HEK293 (cell line): ENCODE results near the gene RAD21L1.

Source experiments
- CTCF ChIA-PET: fragments of 350-600 bp; formaldehyde crosslinking; extraction: SDS; loops from one replicate; lab custom pipeline; 2021; ENCODE audit warnings: antibody characterized with exemption; lab: Yijun Ruan, JAX
- POLR2A ChIA-PET: fragments of 300-600 bp; formaldehyde crosslinking; extraction: SDS; loops from one replicate; lab custom pipeline; 2020; ENCODE audit warnings: antibody characterized with exemption, inconsistent platforms; lab: Yijun Ruan, JAX
- H3K27ac ChIP-seq: fragments of 200-500 bp; sonication (Bioruptor generic); 2 replicates; pipeline ENCODE4 v1.5.1; 2014; ENCODE audit warnings: low read depth, low read length, control low read depth, inconsistent platforms; ENCODE audit errors: extremely low read depth
- H3K36me3 ChIP-seq, 2 experiments: fragments of 200-500 bp in 1 of 2; sonication (Bioruptor generic) in 1 of 2; 1 replicate in 1 of 2; 2 replicates in 1 of 2; pipeline ENCODE4 v1.5.1; 2014 to 2017; ENCODE audit warnings: inconsistent platforms in 2 of 2, low read length in 2 of 2; ENCODE audit not compliant: control insufficient read depth in 2 of 2, insufficient read depth in 1 of 2
- H3K4me1 ChIP-seq: fragments of 200-500 bp; sonication (Bioruptor generic); 2 replicates; pipeline ENCODE4 v1.5.1; 2014; ENCODE audit warnings: mild to moderate bottlenecking, low read length, inconsistent platforms; ENCODE audit not compliant: control insufficient read depth, insufficient read depth
- H3K4me3 ChIP-seq: 2 replicates; pipeline ENCODE4 v1.5.1; 2011; ENCODE audit warnings: low read depth, mild to moderate bottlenecking, control low read depth, low read length, moderate library complexity
- H3K9me3 ChIP-seq: fragments of 200-500 bp; sonication (Bioruptor generic); 2 replicates; pipeline ENCODE4 v1.5.1; 2014; ENCODE audit warnings: low read depth, low read length, inconsistent platforms; ENCODE audit not compliant: control insufficient read depth, insufficient read depth
- BCL11B ChIP-seq: fragments of 450-650 bp; formaldehyde crosslinking; IDR thresholded peaks from 2 replicates; pipeline ENCODE4 v1.5.1; 2016; ENCODE audit warnings: low read depth, missing biosample characterization, missing genetic modification characterization
- MYNN ChIP-seq: fragments of 450-650 bp; formaldehyde crosslinking; IDR thresholded peaks from 2 replicates; pipeline ENCODE4 v1.5.1; 2016; ENCODE audit warnings: missing biosample characterization, missing genetic modification characterization, borderline replicate concordance
- PRDM4 ChIP-seq: fragments of 450-650 bp; formaldehyde crosslinking; IDR thresholded peaks from 2 replicates; pipeline ENCODE4 v1.5.1; 2017; ENCODE audit warnings: missing biosample characterization, missing genetic modification characterization
- RBAK ChIP-seq: fragments of 450-650 bp; formaldehyde crosslinking; IDR thresholded peaks from 2 replicates; pipeline ENCODE4 v1.5.1; 2016; ENCODE audit warnings: missing biosample characterization, missing genetic modification characterization
- WT1 ChIP-seq: fragments of 450-650 bp; formaldehyde crosslinking; IDR thresholded peaks from 2 replicates; pipeline ENCODE4 v1.5.1; 2016; ENCODE audit warnings: missing biosample characterization, missing genetic modification characterization
- ZNF112 ChIP-seq: fragments of 450-650 bp; formaldehyde crosslinking; IDR thresholded peaks from 2 replicates; pipeline ENCODE4 v1.5.0; 2017; ENCODE audit warnings: missing biosample characterization, missing genetic modification characterization
- ZNF138 ChIP-seq: fragments of 450-650 bp; formaldehyde crosslinking; IDR thresholded peaks from 2 replicates; pipeline ENCODE4 v1.5.1; 2016; ENCODE audit warnings: missing biosample characterization, missing genetic modification characterization, borderline replicate concordance
- ZNF2 ChIP-seq: fragments of 450-650 bp; formaldehyde crosslinking; IDR thresholded peaks from 2 replicates; pipeline ENCODE4 v1.5.1; 2016; ENCODE audit warnings: missing biosample characterization, missing genetic modification characterization
- ZNF335 ChIP-seq: fragments of 450-650 bp; formaldehyde crosslinking; conservative IDR thresholded peaks from 2 replicates; pipeline ENCODE4 v1.5.1; 2016; ENCODE audit warnings: missing biosample characterization, missing genetic modification characterization
- ZNF423 ChIP-seq: fragments of 450-650 bp; formaldehyde crosslinking; IDR thresholded peaks from 2 replicates; pipeline ENCODE4 v1.5.1; 2016; ENCODE audit warnings: missing biosample characterization, missing genetic modification characterization
- ZNF488 ChIP-seq: fragments of 450-650 bp; formaldehyde crosslinking; IDR thresholded peaks from 2 replicates; pipeline ENCODE4 v1.5.1; 2016; ENCODE audit warnings: missing biosample characterization, missing genetic modification characterization
- ZNF530 ChIP-seq: fragments of 450-650 bp; formaldehyde crosslinking; IDR thresholded peaks from 2 replicates; pipeline ENCODE4 v1.5.1; 2016; ENCODE audit warnings: low read depth, missing biosample characterization, missing genetic modification characterization
- ZNF596 ChIP-seq: fragments of 450-650 bp; IDR thresholded peaks from 2 replicates; pipeline ENCODE4 v1.5.0; 2018; ENCODE audit warnings: missing biosample characterization, mild to moderate bottlenecking, missing genetic modification characterization, moderate library complexity
- ZNF664 ChIP-seq: fragments of 450-650 bp; formaldehyde crosslinking; IDR thresholded peaks from 2 replicates; pipeline ENCODE4 v1.5.1; 2016; ENCODE audit warnings: missing biosample characterization, missing genetic modification characterization
- ZNF677 ChIP-seq: fragments of 450-650 bp; IDR thresholded peaks from 2 replicates; pipeline ENCODE4 v1.5.0; 2018; ENCODE audit warnings: missing biosample characterization, mild to moderate bottlenecking, missing genetic modification characterization, moderate library complexity
- ZNF76 ChIP-seq: fragments of 450-650 bp; formaldehyde crosslinking; IDR thresholded peaks from 2 replicates; pipeline ENCODE4; 2016; ENCODE audit warnings: low read depth, missing biosample characterization, missing genetic modification characterization, borderline replicate concordance
- ZNF776 ChIP-seq: fragments of 450-650 bp; formaldehyde crosslinking; IDR thresholded peaks from 2 replicates; pipeline ENCODE4 v1.5.0; 2017; ENCODE audit warnings: missing biosample characterization, missing genetic modification characterization, borderline replicate concordance
- ZNF777 ChIP-seq: fragments of 450-650 bp; formaldehyde crosslinking; IDR thresholded peaks from 2 replicates; pipeline ENCODE4 v1.5.1; 2017; ENCODE audit warnings: missing biosample characterization, missing genetic modification characterization, borderline replicate concordance
- TF ChIP-seq, protein P1 (sequence below): fragments of 450-650 bp; formaldehyde crosslinking; IDR thresholded peaks from 2 replicates; pipeline ENCODE4 v1.5.1; 2017; ENCODE audit warnings: missing biosample characterization, mild to moderate bottlenecking, missing genetic modification characterization, moderate library complexity
- TF ChIP-seq, protein P2 (sequence below): fragments of 450-650 bp; formaldehyde crosslinking; IDR thresholded peaks from 2 replicates; pipeline ENCODE4 v1.5.1; 2016; ENCODE audit warnings: missing biosample characterization, missing genetic modification characterization
- TF ChIP-seq, protein P3 (sequence below): fragments of 450-650 bp; formaldehyde crosslinking; IDR thresholded peaks from 2 replicates; pipeline ENCODE4 v1.5.1; 2016; ENCODE audit warnings: missing biosample characterization, missing genetic modification characterization

RAD21L1 gene

DNA sequence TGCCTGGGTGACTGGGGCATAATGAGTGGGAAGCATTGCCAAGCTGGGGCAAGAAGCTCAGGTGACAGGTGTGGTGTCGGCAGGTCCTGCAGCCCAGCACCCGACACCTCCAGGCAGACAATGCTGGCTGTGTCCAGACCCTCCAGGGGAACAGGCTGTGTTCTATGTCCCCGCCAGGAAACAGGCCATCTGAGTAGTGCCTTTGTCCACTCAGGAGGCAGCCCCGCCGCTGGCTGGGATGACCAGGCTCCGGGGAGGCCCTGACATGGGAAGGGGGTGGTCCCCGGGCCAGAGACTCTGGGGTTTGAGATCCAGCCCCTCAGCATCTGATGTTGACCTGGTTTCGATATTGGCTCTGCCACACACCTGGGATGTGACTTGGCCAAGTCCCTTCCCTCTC is 68.7 kb downstream of the RAD21L1 start:
- CTCF ChIA-PET: no interaction called here
- no peak for TF ChIP-seq ZNF2 (tag by site-specific recombination)
- TF ChIP-seq RBAK (tag by site-specific recombination): no peak
- TF ChIP-seq, protein P1, sequence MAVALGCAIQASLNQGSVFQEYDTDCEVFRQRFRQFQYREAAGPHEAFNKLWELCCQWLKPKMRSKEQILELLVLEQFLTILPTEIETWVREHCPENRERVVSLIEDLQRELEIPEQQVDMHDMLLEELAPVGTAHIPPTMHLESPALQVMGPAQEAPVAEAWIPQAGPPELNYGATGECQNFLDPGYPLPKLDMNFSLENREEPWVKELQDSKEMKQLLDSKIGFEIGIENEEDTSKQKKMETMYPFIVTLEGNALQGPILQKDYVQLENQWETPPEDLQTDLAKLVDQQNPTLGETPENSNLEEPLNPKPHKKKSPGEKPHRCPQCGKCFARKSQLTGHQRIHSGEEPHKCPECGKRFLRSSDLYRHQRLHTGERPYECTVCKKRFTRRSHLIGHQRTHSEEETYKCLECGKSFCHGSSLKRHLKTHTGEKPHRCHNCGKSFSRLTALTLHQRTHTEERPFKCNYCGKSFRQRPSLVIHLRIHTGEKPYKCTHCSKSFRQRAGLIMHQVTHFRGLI: no peak
- no peak for TF ChIP-seq ZNF776 (tag by site-specific recombination)
- TF ChIP-seq ZNF530 (tag by site-specific recombination): no peak
- TF ChIP-seq ZNF76 (tag by site-specific recombination): no peak
- TF ChIP-seq BCL11B (tag by site-specific recombination): no peak
- no peak for TF ChIP-seq ZNF112 (tag by site-specific recombination)
- TF ChIP-seq ZNF423: no peak
- TF ChIP-seq, all 188 proteins: peak for 0
- Histone ChIP-seq H3K4me1 (no peaks in the 10 kb centered on the region), H3K27ac (no peak overlapping the region), H3K36me3 (peaks cover 0 to 5% of the 10 kb centered on the region in 2 experiments; a peak in 1 of 3 replicates), H3K4me3 (no peak overlapping the region), H3K9me3 (no peaks in the 10 kb centered on the region)
- POLR2A ChIA-PET: no interaction called here

DNA sequence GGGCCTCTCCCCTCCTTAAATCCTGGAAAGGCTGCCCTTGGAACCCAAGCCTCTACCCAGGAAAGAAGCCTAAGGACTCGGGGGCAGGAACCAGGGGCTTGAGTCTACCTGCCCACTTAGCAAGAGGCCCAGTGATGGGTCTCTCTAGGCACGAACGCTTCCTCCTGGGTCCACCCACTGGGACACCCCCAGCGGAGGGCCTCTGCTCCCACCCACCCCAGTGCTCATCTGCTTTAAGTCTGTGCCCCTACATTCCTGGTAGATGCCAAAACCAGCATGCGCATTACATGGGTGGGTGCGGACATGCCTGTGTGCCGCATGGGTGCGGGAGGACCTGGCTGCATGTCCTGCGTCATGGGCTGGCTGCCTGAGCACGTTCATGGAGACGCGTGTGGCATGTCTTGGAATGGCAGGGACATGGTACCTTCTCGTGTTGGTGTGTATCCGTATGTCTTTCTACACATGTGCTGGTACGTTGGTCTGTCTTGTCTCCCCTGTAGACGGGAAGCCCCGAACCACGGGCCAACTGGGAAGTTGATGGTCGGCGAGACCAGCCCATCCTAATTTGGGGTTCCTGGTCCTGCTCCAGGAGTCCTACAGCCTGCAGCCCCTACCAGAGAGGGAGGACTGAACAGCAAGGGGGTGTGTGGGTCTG is 69.6 kb downstream of the RAD21L1 start:
- ChIA-PET CTCF (no interaction called here), POLR2A (no interaction called here)
- Histone ChIP-seq H3K9me3 (no peaks in the 10 kb centered on the region), H3K4me1 (no peaks in the 10 kb centered on the region), H3K27ac (no peak overlapping the region), H3K4me3 (no peak overlapping the region), H3K36me3 (peaks cover 0 to 10% of the 10 kb centered on the region in 2 experiments; a peak in 1 of 3 replicates)
- no peak for TF ChIP-seq ZNF777
- TF ChIP-seq, protein P2, sequence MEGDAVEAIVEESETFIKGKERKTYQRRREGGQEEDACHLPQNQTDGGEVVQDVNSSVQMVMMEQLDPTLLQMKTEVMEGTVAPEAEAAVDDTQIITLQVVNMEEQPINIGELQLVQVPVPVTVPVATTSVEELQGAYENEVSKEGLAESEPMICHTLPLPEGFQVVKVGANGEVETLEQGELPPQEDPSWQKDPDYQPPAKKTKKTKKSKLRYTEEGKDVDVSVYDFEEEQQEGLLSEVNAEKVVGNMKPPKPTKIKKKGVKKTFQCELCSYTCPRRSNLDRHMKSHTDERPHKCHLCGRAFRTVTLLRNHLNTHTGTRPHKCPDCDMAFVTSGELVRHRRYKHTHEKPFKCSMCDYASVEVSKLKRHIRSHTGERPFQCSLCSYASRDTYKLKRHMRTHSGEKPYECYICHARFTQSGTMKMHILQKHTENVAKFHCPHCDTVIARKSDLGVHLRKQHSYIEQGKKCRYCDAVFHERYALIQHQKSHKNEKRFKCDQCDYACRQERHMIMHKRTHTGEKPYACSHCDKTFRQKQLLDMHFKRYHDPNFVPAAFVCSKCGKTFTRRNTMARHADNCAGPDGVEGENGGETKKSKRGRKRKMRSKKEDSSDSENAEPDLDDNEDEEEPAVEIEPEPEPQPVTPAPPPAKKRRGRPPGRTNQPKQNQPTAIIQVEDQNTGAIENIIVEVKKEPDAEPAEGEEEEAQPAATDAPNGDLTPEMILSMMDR (tag by site-specific recombination): no peak
- no peak for TF ChIP-seq ZNF488 (tag by site-specific recombination)
- no peak for TF ChIP-seq MYNN (tag by site-specific recombination)
- TF ChIP-seq, protein P1: no peak
- no peak for TF ChIP-seq ZNF335
- TF ChIP-seq ZNF677 (tag by site-specific recombination): no peak
- no peak for TF ChIP-seq ZNF596 (tag by site-specific recombination)
- no peak for TF ChIP-seq ZNF664 (tag by site-specific recombination)
- no peak for TF ChIP-seq ZNF138 (tag by site-specific recombination)
- no peak for TF ChIP-seq PRDM4
- TF ChIP-seq, protein P3, sequence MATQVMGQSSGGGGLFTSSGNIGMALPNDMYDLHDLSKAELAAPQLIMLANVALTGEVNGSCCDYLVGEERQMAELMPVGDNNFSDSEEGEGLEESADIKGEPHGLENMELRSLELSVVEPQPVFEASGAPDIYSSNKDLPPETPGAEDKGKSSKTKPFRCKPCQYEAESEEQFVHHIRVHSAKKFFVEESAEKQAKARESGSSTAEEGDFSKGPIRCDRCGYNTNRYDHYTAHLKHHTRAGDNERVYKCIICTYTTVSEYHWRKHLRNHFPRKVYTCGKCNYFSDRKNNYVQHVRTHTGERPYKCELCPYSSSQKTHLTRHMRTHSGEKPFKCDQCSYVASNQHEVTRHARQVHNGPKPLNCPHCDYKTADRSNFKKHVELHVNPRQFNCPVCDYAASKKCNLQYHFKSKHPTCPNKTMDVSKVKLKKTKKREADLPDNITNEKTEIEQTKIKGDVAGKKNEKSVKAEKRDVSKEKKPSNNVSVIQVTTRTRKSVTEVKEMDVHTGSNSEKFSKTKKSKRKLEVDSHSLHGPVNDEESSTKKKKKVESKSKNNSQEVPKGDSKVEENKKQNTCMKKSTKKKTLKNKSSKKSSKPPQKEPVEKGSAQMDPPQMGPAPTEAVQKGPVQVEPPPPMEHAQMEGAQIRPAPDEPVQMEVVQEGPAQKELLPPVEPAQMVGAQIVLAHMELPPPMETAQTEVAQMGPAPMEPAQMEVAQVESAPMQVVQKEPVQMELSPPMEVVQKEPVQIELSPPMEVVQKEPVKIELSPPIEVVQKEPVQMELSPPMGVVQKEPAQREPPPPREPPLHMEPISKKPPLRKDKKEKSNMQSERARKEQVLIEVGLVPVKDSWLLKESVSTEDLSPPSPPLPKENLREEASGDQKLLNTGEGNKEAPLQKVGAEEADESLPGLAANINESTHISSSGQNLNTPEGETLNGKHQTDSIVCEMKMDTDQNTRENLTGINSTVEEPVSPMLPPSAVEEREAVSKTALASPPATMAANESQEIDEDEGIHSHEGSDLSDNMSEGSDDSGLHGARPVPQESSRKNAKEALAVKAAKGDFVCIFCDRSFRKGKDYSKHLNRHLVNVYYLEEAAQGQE (tag by site-specific recombination): no peak
- no peak for TF ChIP-seq ZNF112 (tag by site-specific recombination)
- TF ChIP-seq WT1 (tag by site-specific recombination): no peak
